ENCODE measurements around the gene OR1N1.

GRCh38 chr9:122551371-122551770 is 24.3 kb upstream of the OR1N1 start:
- TF ChIP-seq, protein P1, sequence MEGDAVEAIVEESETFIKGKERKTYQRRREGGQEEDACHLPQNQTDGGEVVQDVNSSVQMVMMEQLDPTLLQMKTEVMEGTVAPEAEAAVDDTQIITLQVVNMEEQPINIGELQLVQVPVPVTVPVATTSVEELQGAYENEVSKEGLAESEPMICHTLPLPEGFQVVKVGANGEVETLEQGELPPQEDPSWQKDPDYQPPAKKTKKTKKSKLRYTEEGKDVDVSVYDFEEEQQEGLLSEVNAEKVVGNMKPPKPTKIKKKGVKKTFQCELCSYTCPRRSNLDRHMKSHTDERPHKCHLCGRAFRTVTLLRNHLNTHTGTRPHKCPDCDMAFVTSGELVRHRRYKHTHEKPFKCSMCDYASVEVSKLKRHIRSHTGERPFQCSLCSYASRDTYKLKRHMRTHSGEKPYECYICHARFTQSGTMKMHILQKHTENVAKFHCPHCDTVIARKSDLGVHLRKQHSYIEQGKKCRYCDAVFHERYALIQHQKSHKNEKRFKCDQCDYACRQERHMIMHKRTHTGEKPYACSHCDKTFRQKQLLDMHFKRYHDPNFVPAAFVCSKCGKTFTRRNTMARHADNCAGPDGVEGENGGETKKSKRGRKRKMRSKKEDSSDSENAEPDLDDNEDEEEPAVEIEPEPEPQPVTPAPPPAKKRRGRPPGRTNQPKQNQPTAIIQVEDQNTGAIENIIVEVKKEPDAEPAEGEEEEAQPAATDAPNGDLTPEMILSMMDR (conservative IDR thresholded peaks at IDR 0.05; ENCODE audit: low read depth, low read length) = no peak
- no peak for TF ChIP-seq EZH2 (IDR thresholded peaks at IDR 0.05; ENCODE audit: low read length, unreplicated experiment)
